Adrenal gland (tissue), 5 donors: ENCODE measurements around the gene KDM4B.

Experiments used
- POLR2A ChIP-seq, 2 donors: fragments of 450-650 bp; IDR thresholded peaks; one replicate each; pipeline ENCODE4 v1.6.1; 2017; ENCODE audit warnings: antibody characterized with exemption in 2 of 2, mild to moderate bottlenecking in 2 of 2, moderate library complexity in 1 of 2
- TF ChIP-seq, protein P1 (sequence below), 6 experiments: fragments of 450-650 bp in 4 of 6; fragments of 200-600 bp in 2 of 6; sonication (generic) in 1 of 6; IDR thresholded peaks; 1 replicate in 5 of 6; 2 replicates in 1 of 6; pipeline versions ENCODE4 v1.5.1 to v1.8.0; 2016 to 2021; ENCODE audit warnings: antibody characterized with exemption in 6 of 6, mild to moderate bottlenecking in 2 of 6, moderate library complexity in 1 of 6
- donor health status: DM: no; HTN: no; CAD: no.

- TF ChIP-seq, protein P1, sequence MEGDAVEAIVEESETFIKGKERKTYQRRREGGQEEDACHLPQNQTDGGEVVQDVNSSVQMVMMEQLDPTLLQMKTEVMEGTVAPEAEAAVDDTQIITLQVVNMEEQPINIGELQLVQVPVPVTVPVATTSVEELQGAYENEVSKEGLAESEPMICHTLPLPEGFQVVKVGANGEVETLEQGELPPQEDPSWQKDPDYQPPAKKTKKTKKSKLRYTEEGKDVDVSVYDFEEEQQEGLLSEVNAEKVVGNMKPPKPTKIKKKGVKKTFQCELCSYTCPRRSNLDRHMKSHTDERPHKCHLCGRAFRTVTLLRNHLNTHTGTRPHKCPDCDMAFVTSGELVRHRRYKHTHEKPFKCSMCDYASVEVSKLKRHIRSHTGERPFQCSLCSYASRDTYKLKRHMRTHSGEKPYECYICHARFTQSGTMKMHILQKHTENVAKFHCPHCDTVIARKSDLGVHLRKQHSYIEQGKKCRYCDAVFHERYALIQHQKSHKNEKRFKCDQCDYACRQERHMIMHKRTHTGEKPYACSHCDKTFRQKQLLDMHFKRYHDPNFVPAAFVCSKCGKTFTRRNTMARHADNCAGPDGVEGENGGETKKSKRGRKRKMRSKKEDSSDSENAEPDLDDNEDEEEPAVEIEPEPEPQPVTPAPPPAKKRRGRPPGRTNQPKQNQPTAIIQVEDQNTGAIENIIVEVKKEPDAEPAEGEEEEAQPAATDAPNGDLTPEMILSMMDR (IDR thresholded peaks at IDR 0.05) = no peak
- no peak for TF ChIP-seq POLR2A (IDR thresholded peaks at IDR 0.05)
Observed at GRCh38 chr19:5042556-5042955, 73.6 kb downstream of the KDM4B start.
